Measurements from ENCODE around the gene FAM50A. TPM values are rescaled to one million over a fixed set of nuclear protein-coding genes. Genes with fewer than 3 reads are reported as not detected.
A peak's percentile ranks its signal among the peaks of the same experiment; 100 is the strongest.

The FAM50A gene
- total RNA-seq, 1 experiment from 2014 or later: 75.9 TPM

GRCh38 chrX:154401918-154402621 is 41.9 kb upstream of the FAM50A start:
- TF ChIP-seq, protein P1, sequence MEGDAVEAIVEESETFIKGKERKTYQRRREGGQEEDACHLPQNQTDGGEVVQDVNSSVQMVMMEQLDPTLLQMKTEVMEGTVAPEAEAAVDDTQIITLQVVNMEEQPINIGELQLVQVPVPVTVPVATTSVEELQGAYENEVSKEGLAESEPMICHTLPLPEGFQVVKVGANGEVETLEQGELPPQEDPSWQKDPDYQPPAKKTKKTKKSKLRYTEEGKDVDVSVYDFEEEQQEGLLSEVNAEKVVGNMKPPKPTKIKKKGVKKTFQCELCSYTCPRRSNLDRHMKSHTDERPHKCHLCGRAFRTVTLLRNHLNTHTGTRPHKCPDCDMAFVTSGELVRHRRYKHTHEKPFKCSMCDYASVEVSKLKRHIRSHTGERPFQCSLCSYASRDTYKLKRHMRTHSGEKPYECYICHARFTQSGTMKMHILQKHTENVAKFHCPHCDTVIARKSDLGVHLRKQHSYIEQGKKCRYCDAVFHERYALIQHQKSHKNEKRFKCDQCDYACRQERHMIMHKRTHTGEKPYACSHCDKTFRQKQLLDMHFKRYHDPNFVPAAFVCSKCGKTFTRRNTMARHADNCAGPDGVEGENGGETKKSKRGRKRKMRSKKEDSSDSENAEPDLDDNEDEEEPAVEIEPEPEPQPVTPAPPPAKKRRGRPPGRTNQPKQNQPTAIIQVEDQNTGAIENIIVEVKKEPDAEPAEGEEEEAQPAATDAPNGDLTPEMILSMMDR (IDR thresholded peaks at IDR 0.05; ENCODE audit: insufficient read depth in 1 of 2, low read depth in 1 of 2, low read length in 1 of 2, severe bottlenecking in 1 of 2, unreplicated experiment in 1 of 2): no peak
- no peak overlapping the region for H3K4me3 ChIP-seq (ENCODE audit: low read depth, low read length)
- Mint-ChIP-seq H3K36me3 (ENCODE audit: insufficient read depth, unreplicated experiment) (peaks cover 63% of the 10 kb centered on the region), H3K27ac (ENCODE audit: unreplicated experiment) (peak overlapping the region; percentile 90), H3K27me3 (ENCODE audit: insufficient read depth, unreplicated experiment) (no peaks in the 10 kb centered on the region), H3K4me3 (ENCODE audit: unreplicated experiment) (no peak overlapping the region), H3K9me3 (ENCODE audit: unreplicated experiment) (no peaks in the 10 kb centered on the region), H3K4me1 (ENCODE audit: low read depth, unreplicated experiment) (peaks cover 8% of the 10 kb centered on the region)
- no peaks in the 10 kb centered on the region for H3K9me3 ChIP-seq
- BruUV-seq (replicated peaks): no TSS peak
- CTCF ChIA-PET: interaction anchor here (1.2 kb wide), 1 partner anchor 29 kb away, joined by 4 read pairs; no protein-coding TSS in a partner anchor
- intact Hi-C loops (cut with micrococcal nuclease; ENCODE audit: unreplicated experiment): no loop called here
- DNase-seq: no peak
- no peaks in the 10 kb centered on the region for H3K27me3 ChIP-seq (replicated peaks; ENCODE audit: control insufficient read depth, insufficient read depth, low read length)
- peaks cover 21% of the 10 kb centered on the region for H3K4me1 ChIP-seq
- POLR2A ChIA-PET: no interaction called here
- H3K36me3 ChIP-seq (ENCODE audit: control insufficient read depth, insufficient read depth, low read length): peaks cover 5% of the 10 kb centered on the region

GRCh38 chrX:154402622-154403127 is 41.3 kb upstream of the FAM50A start:
- DNase-seq: no peak
- CTCF ChIA-PET: interaction anchor here (1.2 kb wide), 1 partner anchor 29 kb away, joined by 4 read pairs; no protein-coding TSS in a partner anchor
- Histone ChIP-seq H3K27me3 (replicated peaks; ENCODE audit: control insufficient read depth, insufficient read depth, low read length) (no peaks in the 10 kb centered on the region), H3K4me3 (ENCODE audit: low read depth, low read length) (no peak overlapping the region), H3K36me3 (ENCODE audit: control insufficient read depth, insufficient read depth, low read length) (peaks cover 5% of the 10 kb centered on the region), H3K4me1 (peaks cover 21% of the 10 kb centered on the region), H3K9me3 (no peaks in the 10 kb centered on the region)
- intact Hi-C loops (cut with micrococcal nuclease; ENCODE audit: unreplicated experiment): no loop called here
- no TSS peak for BruUV-seq (replicated peaks)
- TF ChIP-seq, protein P1 (IDR thresholded peaks at IDR 0.05; ENCODE audit: insufficient read depth in 1 of 2, low read depth in 1 of 2, low read length in 1 of 2, severe bottlenecking in 1 of 2, unreplicated experiment in 1 of 2): no peak
- H3K4me1 Mint-ChIP-seq (ENCODE audit: low read depth, unreplicated experiment): peaks cover 8% of the 10 kb centered on the region
- H3K9me3 Mint-ChIP-seq (ENCODE audit: unreplicated experiment): no peaks in the 10 kb centered on the region
- H3K36me3 Mint-ChIP-seq (ENCODE audit: insufficient read depth, unreplicated experiment): peaks cover 62% of the 10 kb centered on the region
- no peaks in the 10 kb centered on the region for H3K27me3 Mint-ChIP-seq (ENCODE audit: insufficient read depth, unreplicated experiment)
- no peak overlapping the region for H3K4me3 Mint-ChIP-seq (ENCODE audit: unreplicated experiment)
- H3K27ac Mint-ChIP-seq (ENCODE audit: unreplicated experiment): no peak overlapping the region
- POLR2A ChIA-PET: no interaction called here

DNA sequence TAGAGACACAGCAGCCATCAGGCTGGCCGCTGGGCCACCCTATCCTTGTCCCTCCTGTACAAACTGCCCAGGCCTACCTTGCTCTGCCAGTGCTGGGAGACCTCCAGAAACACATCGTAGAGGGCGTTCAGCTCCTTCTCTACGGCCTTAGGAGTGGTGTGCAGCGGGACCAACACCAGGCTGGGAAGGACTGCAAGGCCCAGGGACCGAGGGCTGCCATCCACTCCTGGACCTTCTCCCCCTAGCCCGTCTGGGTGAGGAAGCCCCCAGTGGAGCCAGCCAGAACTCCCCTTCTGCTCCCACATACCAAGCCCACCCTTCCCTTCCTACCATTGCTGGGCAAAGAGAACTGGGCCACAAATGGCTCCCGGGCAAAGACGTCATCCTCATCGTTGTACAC is 40.7 kb upstream of the FAM50A start:
- Histone ChIP-seq H3K36me3 (ENCODE audit: control insufficient read depth, insufficient read depth, low read length) (peaks cover 5% of the 10 kb centered on the region), H3K27me3 (replicated peaks; ENCODE audit: control insufficient read depth, insufficient read depth, low read length) (no peaks in the 10 kb centered on the region), H3K4me1 (peaks cover 21% of the 10 kb centered on the region), H3K9me3 (no peaks in the 10 kb centered on the region), H3K4me3 (ENCODE audit: low read depth, low read length) (no peak overlapping the region)
- intact Hi-C loops (cut with micrococcal nuclease; ENCODE audit: unreplicated experiment): no loop called here
- no peak for DNase-seq
- no peaks in the 10 kb centered on the region for H3K9me3 Mint-ChIP-seq (ENCODE audit: unreplicated experiment)
- H3K4me3 Mint-ChIP-seq (ENCODE audit: unreplicated experiment): no peak overlapping the region
- H3K27me3 Mint-ChIP-seq (ENCODE audit: insufficient read depth, unreplicated experiment): no peaks in the 10 kb centered on the region
- TF ChIP-seq, protein P1 (IDR thresholded peaks at IDR 0.05; ENCODE audit: insufficient read depth in 1 of 2, low read depth in 1 of 2, low read length in 1 of 2, severe bottlenecking in 1 of 2, unreplicated experiment in 1 of 2): no peak
- BruUV-seq (replicated peaks): no TSS peak
- H3K4me1 Mint-ChIP-seq (ENCODE audit: low read depth, unreplicated experiment): peaks cover 8% of the 10 kb centered on the region
- ChIA-PET POLR2A (no interaction called here), CTCF (interaction anchor here (1.2 kb wide), 1 partner anchor 30 kb away, joined by 4 read pairs; no protein-coding TSS in a partner anchor)
- H3K27ac Mint-ChIP-seq (ENCODE audit: unreplicated experiment): no peak overlapping the region
- peaks cover 57% of the 10 kb centered on the region for H3K36me3 Mint-ChIP-seq (ENCODE audit: insufficient read depth, unreplicated experiment)

Measured in Caco-2 (cell line).